Measurements from ENCODE around the gene SCEL.
"Not testable (repeated sequence)": the region's sequence is repeated elsewhere in the genome, so short reads cannot be mapped to it uniquely, and the experiment has no call there.

Gene SCEL

DNA sequence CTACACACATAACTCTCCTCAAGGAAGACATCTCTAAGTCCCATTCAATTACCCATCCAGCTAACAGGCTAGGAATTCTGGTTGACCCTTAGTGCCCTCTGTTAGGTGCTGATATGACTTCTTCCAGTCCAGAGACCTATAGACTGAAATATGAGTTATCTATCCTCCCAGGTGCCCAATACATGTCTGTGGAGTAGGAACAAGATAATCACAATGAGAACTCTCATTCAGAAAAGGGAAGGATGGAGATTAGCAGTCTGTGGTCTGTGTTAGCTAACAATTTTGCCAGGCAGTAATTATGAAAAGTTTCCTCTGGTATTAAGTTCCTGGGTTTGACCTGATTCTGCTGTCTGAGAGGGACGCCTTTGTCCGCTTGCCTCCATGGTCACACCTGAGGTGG lies 117.8 kb downstream of the SCEL start:
- H3K27ac ChIP-seq (ENCODE audit: low read depth, low read length, poor library complexity, severe bottlenecking): no peak overlapping the region
- no peaks in the 10 kb centered on the region for H3K9me2 ChIP-seq (ENCODE audit: low read depth, low read length)
- no peak overlapping the region for H3K9ac ChIP-seq (ENCODE audit: low read length)
- no peak overlapping the region for H3K4me3 ChIP-seq (ENCODE audit: low read depth, low read length, poor library complexity, severe bottlenecking)
- H3K36me3 ChIP-seq (ENCODE audit: insufficient read depth, low read length): no peaks in the 10 kb centered on the region
- no peaks in the 10 kb centered on the region for H3K9me3 ChIP-seq (ENCODE audit: low read length)
- no peak for TF ChIP-seq EZH2 (IDR thresholded peaks at IDR 0.05; ENCODE audit: borderline replicate concordance, low read length)
- TF ChIP-seq, protein P1, sequence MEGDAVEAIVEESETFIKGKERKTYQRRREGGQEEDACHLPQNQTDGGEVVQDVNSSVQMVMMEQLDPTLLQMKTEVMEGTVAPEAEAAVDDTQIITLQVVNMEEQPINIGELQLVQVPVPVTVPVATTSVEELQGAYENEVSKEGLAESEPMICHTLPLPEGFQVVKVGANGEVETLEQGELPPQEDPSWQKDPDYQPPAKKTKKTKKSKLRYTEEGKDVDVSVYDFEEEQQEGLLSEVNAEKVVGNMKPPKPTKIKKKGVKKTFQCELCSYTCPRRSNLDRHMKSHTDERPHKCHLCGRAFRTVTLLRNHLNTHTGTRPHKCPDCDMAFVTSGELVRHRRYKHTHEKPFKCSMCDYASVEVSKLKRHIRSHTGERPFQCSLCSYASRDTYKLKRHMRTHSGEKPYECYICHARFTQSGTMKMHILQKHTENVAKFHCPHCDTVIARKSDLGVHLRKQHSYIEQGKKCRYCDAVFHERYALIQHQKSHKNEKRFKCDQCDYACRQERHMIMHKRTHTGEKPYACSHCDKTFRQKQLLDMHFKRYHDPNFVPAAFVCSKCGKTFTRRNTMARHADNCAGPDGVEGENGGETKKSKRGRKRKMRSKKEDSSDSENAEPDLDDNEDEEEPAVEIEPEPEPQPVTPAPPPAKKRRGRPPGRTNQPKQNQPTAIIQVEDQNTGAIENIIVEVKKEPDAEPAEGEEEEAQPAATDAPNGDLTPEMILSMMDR (IDR thresholded peaks at IDR 0.05; ENCODE audit: low read length): no peak
- no peaks in the 10 kb centered on the region for H3F3A ChIP-seq (ENCODE audit: insufficient read depth, low read length)
- H3K4me1 ChIP-seq (ENCODE audit: insufficient read depth, low read length, severe bottlenecking): no peaks in the 10 kb centered on the region
- no peaks in the 10 kb centered on the region; the same call in 1 of the 2 replicates for H3K27me3 ChIP-seq (ENCODE audit: insufficient read depth, low read length)
- H3K4me2 ChIP-seq (ENCODE audit: low read length): no peak overlapping the region
- H3K79me2 ChIP-seq (ENCODE audit: insufficient read depth, low read length): no peaks in the 10 kb centered on the region
- no peaks in the 10 kb centered on the region for H4K20me1 ChIP-seq (ENCODE audit: insufficient read depth, low read length)
- H2AFZ ChIP-seq (ENCODE audit: low read length): no peak overlapping the region

DNA sequence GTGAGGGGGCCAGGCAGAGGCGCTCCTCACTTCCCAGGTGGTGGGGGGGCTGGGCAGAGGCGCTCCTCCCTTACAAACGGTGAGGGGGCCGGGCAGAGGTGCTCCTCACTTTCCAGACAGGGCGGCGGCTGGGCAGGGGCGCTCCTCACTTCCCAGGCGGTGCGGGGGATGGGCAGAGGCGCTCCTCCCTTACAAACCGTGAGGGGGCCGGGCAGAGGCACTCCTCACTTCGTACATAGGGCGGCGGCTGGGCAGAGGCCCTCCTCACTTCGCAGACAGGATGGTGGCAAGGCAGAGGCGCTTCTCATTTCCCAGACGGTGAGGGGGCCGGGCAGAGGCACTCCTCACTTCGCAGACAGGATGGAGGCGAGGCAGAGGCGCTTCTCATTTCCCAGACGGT lies 124.5 kb downstream of the SCEL start:
- H2AFZ ChIP-seq (ENCODE audit: low read length); H3K9me3 ChIP-seq (ENCODE audit: low read length); H3K27me3 ChIP-seq (ENCODE audit: insufficient read depth, low read length); H3K4me1 ChIP-seq (ENCODE audit: insufficient read depth, low read length, severe bottlenecking); H3K4me2 ChIP-seq (ENCODE audit: low read length); H3K4me3 ChIP-seq (ENCODE audit: low read depth, low read length, poor library complexity, severe bottlenecking); H3K79me2 ChIP-seq (ENCODE audit: insufficient read depth, low read length); H3K27ac ChIP-seq (ENCODE audit: low read depth, low read length, poor library complexity, severe bottlenecking); H4K20me1 ChIP-seq (ENCODE audit: insufficient read depth, low read length); H3K36me3 ChIP-seq (ENCODE audit: insufficient read depth, low read length); H3K9me2 ChIP-seq (ENCODE audit: low read depth, low read length); H3F3A ChIP-seq (ENCODE audit: insufficient read depth, low read length); H3K9ac ChIP-seq (ENCODE audit: low read length): not testable (repeated sequence)

DNA sequence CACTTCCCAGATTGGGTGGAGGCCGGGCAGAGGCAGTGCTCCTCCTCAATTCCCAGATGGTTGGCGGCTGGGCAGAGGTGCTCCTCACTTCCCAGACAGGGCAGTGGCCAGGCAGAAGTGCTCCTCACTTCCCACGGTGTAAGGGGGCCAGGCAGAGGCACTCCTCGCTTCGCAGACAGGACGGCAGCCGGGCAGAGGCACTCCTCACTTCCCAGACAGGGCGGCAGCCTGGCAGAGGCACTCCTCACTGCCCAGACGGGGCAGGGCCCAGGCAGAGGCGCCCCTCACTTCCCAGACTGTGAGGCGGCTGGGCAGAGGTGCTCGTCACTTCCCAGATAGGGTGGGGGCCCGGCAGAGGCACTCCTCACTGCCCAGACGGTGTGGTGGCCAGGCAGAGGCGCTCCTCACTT lies 125.3 kb downstream of the SCEL start:
- Histone ChIP-seq H3K79me2 (ENCODE audit: insufficient read depth, low read length) (no peaks in the 10 kb centered on the region), H3F3A (ENCODE audit: insufficient read depth, low read length) (no peaks in the 10 kb centered on the region), H3K4me2 (ENCODE audit: low read length) (no peak overlapping the region), H4K20me1 (ENCODE audit: insufficient read depth, low read length) (no peaks in the 10 kb centered on the region), H3K4me3 (ENCODE audit: low read depth, low read length, poor library complexity, severe bottlenecking) (no peak overlapping the region), H3K36me3 (ENCODE audit: insufficient read depth, low read length) (no peaks in the 10 kb centered on the region), H3K27ac (ENCODE audit: low read depth, low read length, poor library complexity, severe bottlenecking) (no peak overlapping the region), H3K9me2 (ENCODE audit: low read depth, low read length) (no peaks in the 10 kb centered on the region), H3K9ac (ENCODE audit: low read length) (no peak overlapping the region), H2AFZ (ENCODE audit: low read length) (no peak overlapping the region), H3K4me1 (ENCODE audit: insufficient read depth, low read length, severe bottlenecking) (no peaks in the 10 kb centered on the region), H3K27me3 (ENCODE audit: insufficient read depth, low read length) (no peaks in the 10 kb centered on the region; the same call in 1 of the 2 replicates), H3K9me3 (ENCODE audit: low read length) (no peaks in the 10 kb centered on the region)
- TF ChIP-seq, protein P1 (IDR thresholded peaks at IDR 0.05; ENCODE audit: low read length): no peak
- TF ChIP-seq EZH2 (IDR thresholded peaks at IDR 0.05; ENCODE audit: borderline replicate concordance, low read length): no peak

DNA sequence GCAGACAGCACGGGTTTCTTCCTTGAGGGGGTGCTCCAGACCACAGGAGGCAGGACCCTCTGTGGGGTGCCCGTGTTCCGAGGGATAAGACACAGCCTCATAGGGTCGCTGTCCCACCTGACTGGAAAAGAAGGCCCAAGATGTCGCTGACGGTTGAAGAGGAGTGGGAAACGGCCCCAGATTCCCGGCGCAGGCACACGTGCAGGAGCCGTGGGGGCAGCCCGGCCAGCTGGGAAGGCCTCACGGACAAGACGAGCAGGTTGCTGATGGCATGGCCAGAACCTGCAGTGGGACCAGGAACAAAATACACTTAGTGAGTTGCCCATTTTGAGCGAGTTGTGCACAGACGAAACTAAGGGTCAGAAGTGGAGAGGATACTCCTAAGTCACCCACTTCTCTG lies 126.8 kb downstream of the SCEL start:
- not testable (repeated sequence) for H4K20me1 ChIP-seq (ENCODE audit: insufficient read depth, low read length); H3K4me2 ChIP-seq (ENCODE audit: low read length); H3K4me3 ChIP-seq (ENCODE audit: low read depth, low read length, poor library complexity, severe bottlenecking); H3K27me3 ChIP-seq (ENCODE audit: insufficient read depth, low read length); H3K27ac ChIP-seq (ENCODE audit: low read depth, low read length, poor library complexity, severe bottlenecking); H2AFZ ChIP-seq (ENCODE audit: low read length); H3K9me3 ChIP-seq (ENCODE audit: low read length); H3K36me3 ChIP-seq (ENCODE audit: insufficient read depth, low read length); H3K79me2 ChIP-seq (ENCODE audit: insufficient read depth, low read length); H3F3A ChIP-seq (ENCODE audit: insufficient read depth, low read length); H3K9ac ChIP-seq (ENCODE audit: low read length); H3K9me2 ChIP-seq (ENCODE audit: low read depth, low read length); H3K4me1 ChIP-seq (ENCODE audit: insufficient read depth, low read length, severe bottlenecking)

DNA sequence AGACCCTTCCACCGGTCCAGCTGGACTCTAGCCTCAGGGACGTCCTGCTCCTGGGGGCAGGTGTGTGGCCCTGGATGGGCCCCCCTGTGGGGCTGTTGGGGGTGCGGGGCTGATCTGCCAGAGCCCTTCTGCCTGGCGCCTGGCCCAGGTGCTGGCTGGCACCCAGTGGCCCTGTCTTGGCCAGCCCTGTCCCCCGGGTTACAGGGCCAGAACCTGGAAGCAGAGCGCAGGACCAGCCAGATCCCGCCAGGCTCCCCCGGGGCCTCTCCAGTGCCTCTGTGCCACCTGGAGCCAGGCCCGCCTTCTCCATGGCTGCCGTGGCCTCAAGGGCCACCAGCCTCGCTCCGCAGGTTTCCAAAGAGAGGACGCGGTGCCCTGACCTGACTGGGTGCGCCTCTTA lies 127.3 kb downstream of the SCEL start:
- not testable (repeated sequence) for H3F3A ChIP-seq (ENCODE audit: insufficient read depth, low read length); H3K4me1 ChIP-seq (ENCODE audit: insufficient read depth, low read length, severe bottlenecking); H3K9me2 ChIP-seq (ENCODE audit: low read depth, low read length); H3K36me3 ChIP-seq (ENCODE audit: insufficient read depth, low read length); H3K9ac ChIP-seq (ENCODE audit: low read length); H3K27ac ChIP-seq (ENCODE audit: low read depth, low read length, poor library complexity, severe bottlenecking); H3K4me2 ChIP-seq (ENCODE audit: low read length); H3K27me3 ChIP-seq (ENCODE audit: insufficient read depth, low read length); H4K20me1 ChIP-seq (ENCODE audit: insufficient read depth, low read length); H2AFZ ChIP-seq (ENCODE audit: low read length); H3K9me3 ChIP-seq (ENCODE audit: low read length); H3K79me2 ChIP-seq (ENCODE audit: insufficient read depth, low read length); H3K4me3 ChIP-seq (ENCODE audit: low read depth, low read length, poor library complexity, severe bottlenecking)
